Activated T-helper 2 cell treated with anti-CD3 and anti-CD28 coated beads, Interferon-gamma antibody, Interleukin-2, Interleukin-4, amounts not matched to agents 10 μg/mL and 5 μg/mL and 100 μg/mL, durations not matched to agents 14 hours and 24 hours and 36 hours (primary cell): Measurements from ENCODE around the gene ATP1A4. TPM values are rescaled to one million over a fixed set of nuclear protein-coding genes. Genes with fewer than 3 reads are reported as not detected.
A peak's percentile ranks its signal among the peaks of the same experiment; 100 is the strongest.

Source experiments
- DNase-seq: peaks from one replicate; pipeline ENCODE4 v3.0.0; 2021; ENCODE audit warnings: low spot score
- H3K27ac Mint-ChIP-seq: one replicate; pipeline ENCODE4 v1.8.0; 2021; ENCODE audit warnings: mixed read lengths
- H3K27me3 Mint-ChIP-seq: one replicate; pipeline ENCODE4 v1.8.0; 2021; ENCODE audit warnings: low read depth, mixed read lengths
- H3K36me3 Mint-ChIP-seq: one replicate; pipeline ENCODE4 v1.8.0; 2021; ENCODE audit warnings: low read depth, mixed read lengths
- H3K4me1 Mint-ChIP-seq: one replicate; pipeline ENCODE4 v1.8.0; 2021; ENCODE audit warnings: low read depth, mixed read lengths
- H3K4me3 Mint-ChIP-seq: one replicate; pipeline ENCODE4 v1.8.0; 2021; ENCODE audit warnings: low read depth, mild to moderate bottlenecking, moderate library complexity, mixed read lengths
- H3K9me3 Mint-ChIP-seq: one replicate; pipeline ENCODE4 v1.8.0; 2021; ENCODE audit warnings: mixed read lengths
- intact Hi-C: fragments of 100-400 bp; cut with micrococcal nuclease; formaldehyde crosslinking; loops from one replicate; pipeline ENCODE4 v1.15.1; 2023
- total RNA-seq: library from RNA; stranded (reverse); gene quantifications from 2 replicates; pipeline ENCODE4 v1.2.3, GENCODE V29; 2022

The ATP1A4 gene
- total RNA-seq, 1 donor from 2014 or later, result 0.55 TPM

DNA sequence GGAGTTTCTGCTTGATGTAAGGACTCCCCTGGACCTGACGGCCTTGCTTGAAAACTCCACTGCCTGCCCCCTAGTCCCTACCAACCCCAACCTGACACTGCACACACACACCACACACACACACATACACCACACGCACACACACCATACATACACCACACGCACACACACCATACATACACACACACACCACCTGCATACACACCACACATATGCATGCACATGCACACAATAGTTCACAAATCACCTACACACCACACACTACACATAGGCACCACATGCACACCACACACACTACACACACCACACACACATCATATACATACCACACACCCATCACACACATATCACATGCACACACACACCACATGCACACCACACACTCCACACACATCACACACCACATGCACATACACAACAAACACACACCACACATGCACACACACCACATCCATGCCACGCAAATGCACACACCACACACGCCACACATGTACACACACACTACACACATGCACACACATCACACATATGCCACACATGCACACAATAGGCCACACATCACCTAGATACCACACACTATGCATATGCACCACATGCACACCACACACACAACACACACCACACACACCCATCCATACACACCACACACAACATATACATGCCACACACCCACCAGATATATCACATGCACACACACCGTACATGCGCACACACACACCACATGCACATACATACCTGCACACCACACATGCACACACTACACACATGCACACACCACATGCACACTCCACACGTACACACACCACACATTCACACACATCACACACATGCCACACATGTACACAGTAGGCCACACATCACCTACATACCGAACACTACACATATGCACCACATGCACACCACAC, 42.7 kb downstream of the ATP1A4 start:
- H3K9me3 Mint-ChIP-seq, result no peaks in the 10 kb centered on the region
- H3K4me3 Mint-ChIP-seq, result no peak overlapping the region
- no peaks in the 10 kb centered on the region for H3K27me3 Mint-ChIP-seq
- no peaks in the 10 kb centered on the region for H3K36me3 Mint-ChIP-seq
- H3K4me1 Mint-ChIP-seq, result no peaks in the 10 kb centered on the region
- intact Hi-C loops, result loop anchor here (1.0 to 2.0 kb wide), 3 partner anchors 58 to 182 kb away; no protein-coding TSS in a partner anchor
- DNase-seq, result no peak
- no peak overlapping the region for H3K27ac Mint-ChIP-seq

DNA sequence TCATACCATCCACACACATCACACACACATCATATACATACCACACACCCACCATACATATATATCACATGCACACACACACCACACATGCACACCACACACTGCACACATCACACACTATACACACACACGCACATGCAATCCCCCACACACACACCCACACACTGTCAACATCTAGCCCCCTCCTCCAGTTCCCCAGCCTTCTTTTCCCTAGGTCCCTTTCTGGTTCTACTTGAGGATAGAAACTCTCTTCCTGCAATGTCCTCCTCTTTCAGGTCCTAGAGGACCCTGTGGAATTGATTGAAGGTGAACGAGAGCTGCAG, 43.3 kb downstream of the ATP1A4 start:
- Mint-ChIP-seq H3K4me3 (no peak overlapping the region), H3K9me3 (no peaks in the 10 kb centered on the region), H3K36me3 (no peaks in the 10 kb centered on the region), H3K4me1 (no peaks in the 10 kb centered on the region), H3K27me3 (no peaks in the 10 kb centered on the region), H3K27ac (no peak overlapping the region)
- no peak for DNase-seq
- intact Hi-C loops, result no loop called here

DNA sequence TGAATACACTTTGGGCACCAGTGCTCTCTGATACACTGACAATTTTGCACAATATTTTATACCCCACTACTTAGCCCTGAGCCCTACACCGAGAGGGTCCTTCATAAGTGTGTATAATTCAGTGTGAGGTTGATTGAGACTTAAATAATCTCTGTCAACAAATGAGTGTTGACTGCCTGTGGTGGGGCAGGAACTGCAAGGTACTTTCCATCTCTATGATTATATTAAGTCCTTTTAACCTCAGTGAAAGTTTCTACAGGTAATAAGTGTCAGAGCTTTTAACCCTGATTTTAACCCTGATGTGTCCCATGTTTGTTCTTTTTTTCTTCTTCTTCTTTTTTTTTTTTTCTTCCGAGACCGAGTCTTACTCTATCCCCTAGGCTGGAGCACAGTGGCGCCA, 44.7 kb downstream of the ATP1A4 start:
- no peak overlapping the region for H3K27ac Mint-ChIP-seq
- no peak overlapping the region for H3K4me3 Mint-ChIP-seq
- H3K4me1 Mint-ChIP-seq, result no peaks in the 10 kb centered on the region
- intact Hi-C loops, result no loop called here
- no peaks in the 10 kb centered on the region for H3K9me3 Mint-ChIP-seq
- no peaks in the 10 kb centered on the region for H3K27me3 Mint-ChIP-seq
- no peak for DNase-seq
- H3K36me3 Mint-ChIP-seq, result no peaks in the 10 kb centered on the region

DNA sequence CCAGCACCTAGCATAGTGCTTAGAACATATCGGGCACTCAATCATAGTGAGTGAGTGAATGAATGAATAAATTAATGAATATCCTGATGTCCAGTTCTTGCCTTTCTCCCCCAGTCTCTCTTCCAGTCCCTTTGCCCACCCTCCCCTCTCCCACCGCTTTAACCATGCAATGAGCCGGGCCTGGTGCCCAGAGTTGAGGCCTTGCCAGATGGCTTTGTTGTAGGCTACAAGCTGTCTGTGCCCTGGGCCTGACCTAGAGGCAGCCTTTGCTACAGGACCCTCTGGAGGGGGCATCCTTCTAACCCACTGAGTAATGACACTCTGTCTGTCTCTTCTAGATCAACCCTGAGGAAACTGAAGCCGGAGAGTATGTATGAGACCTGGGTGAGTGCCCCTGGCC, 45.8 kb downstream of the ATP1A4 start:
- Mint-ChIP-seq H3K4me3 (no peak overlapping the region), H3K36me3 (no peaks in the 10 kb centered on the region), H3K27ac (no peak overlapping the region), H3K4me1 (no peaks in the 10 kb centered on the region), H3K9me3 (no peaks in the 10 kb centered on the region), H3K27me3 (no peaks in the 10 kb centered on the region)
- no peak for DNase-seq
- intact Hi-C loops, result no loop called here

DNA sequence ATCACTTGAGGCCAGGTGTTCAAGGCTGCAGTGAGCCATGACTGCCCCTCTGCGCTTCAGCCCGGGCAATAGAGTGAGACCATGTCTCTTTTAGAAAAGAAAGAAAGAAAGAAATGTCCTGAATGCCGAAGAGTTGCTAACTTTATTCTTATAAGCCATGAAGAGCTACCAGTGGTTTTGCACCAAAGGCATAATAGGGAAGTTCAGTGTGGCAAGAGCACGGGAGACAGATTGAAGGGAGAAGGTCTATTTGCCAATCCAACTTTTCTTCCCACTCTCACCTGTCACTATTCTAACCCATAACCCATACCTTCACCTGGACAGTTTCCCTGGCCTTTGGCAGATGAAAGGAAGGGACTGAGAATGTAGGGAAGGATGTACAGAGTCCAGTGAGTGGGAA, 49.4 kb downstream of the ATP1A4 start:
- Mint-ChIP-seq H3K27ac (no peak overlapping the region), H3K4me3 (no peak overlapping the region), H3K27me3 (no peaks in the 10 kb centered on the region), H3K4me1 (peaks cover 11% of the 10 kb centered on the region), H3K9me3 (no peaks in the 10 kb centered on the region), H3K36me3 (no peaks in the 10 kb centered on the region)
- no peak for DNase-seq
- intact Hi-C loops, result no loop called here

DNA sequence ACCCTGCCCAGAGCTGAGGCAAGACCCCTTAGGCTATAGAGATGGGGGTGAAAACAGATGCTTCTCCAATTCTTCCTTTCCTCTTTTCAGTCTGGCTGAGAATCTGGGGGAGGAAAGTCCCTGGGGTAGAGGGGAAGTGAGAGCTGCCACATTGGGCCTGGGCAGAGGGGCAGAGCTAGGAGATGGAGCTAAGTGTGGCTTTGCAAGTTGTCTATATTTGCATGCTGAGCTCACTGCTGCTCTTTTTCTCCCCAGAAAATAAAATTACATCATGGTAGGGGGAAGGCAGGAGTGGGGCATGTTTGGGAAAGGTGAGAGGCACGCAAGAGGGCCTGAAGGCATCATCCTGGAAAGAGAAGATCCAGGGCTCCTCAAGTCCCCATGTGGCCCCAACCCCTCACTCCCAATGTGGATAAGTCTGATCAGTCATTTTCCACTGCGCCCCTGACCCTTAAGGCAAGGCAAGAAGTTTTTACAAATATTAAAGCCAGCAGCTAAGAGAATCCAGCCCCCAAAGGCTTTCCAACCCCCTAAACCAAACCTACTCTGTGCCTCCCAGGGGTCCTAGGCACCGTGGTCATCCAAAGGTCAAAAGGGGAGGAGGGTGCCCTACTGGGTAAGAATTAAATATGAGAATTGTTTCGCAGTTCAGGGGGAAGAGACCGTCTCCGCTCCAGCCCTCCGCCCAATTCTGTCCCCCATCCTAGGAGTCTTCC, 53.3 kb downstream of the ATP1A4 start:
- no peaks in the 10 kb centered on the region for H3K9me3 Mint-ChIP-seq
- no peak for DNase-seq
- intact Hi-C loops, result loop anchor here (2.0 kb wide), 1 partner anchor 56 kb away; no protein-coding TSS in a partner anchor
- no peaks in the 10 kb centered on the region for H3K27me3 Mint-ChIP-seq
- peak overlapping the region; percentile 86 for H3K27ac Mint-ChIP-seq
- peaks cover 18% of the 10 kb centered on the region for H3K36me3 Mint-ChIP-seq
- peak overlapping the region; percentile 88 for H3K4me3 Mint-ChIP-seq
- H3K4me1 Mint-ChIP-seq, result peaks cover 32% of the 10 kb centered on the region

DNA sequence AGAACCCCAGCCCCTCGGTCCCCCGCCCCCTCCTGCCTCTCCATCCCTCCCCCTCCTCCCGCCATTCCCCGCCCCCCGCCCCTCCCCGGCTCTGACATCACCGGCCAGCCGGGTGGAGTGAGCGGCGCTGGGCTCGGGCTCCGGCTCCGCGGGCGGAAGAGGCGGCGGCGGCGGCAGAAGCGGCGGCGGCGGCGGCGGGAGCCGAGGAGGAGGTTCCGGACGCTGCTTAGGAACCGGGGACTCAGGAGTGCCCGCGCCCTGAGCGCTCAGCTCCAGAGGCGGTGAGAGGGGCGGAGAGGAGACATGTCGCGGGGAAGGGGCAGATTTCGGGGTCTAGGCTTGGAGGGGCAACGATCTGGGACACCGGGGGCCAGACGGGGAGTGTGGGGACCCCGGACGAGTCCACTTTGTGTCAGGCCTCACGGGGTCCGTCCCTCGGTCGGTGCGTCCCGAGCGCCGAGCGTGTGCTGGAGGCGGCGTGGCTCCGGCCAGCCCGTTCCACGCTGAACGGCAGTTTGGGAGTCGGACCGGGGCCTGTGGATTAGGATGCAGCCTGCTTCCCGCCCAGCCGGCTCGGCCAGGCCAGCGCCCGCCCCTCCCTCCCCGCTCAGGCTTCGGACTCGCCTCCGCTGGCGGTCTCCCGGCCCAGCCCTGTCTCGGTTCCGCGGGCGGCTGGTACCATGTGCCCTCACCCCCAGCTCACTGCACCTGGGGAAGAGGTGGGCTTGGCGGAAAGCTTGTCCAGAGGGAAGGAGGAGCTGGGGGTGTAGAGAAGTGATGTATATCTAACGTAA, 54.0 kb downstream of the ATP1A4 start, which contains the start of gene PEA15:
PEA15 (plus strand) TSS at position 143 of the 794 bp plus-strand sequence. CDS start 6,161 bp downstream, outside the sequence.
- peak within 1 kb of the TSS; percentile 86 for H3K27ac Mint-ChIP-seq

DNA sequence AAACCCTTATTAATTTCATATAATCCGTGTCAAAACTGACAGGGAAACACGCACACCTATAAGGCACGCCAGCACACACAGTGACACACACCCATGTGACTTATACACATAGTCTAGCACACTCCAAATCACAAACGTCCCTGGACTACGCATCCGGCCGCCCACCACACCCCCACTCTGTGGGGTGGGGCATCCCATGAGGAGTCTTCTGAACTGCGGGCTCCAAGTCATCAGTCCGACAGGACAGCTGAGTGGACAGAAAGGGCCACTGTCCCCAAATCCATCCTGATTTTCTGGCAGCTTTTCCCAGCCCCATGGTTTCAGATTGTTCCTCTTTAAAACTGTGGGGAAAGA, 54.6 kb downstream of the ATP1A4 start:
- Mint-ChIP-seq H3K36me3 (peaks cover 29% of the 10 kb centered on the region), H3K27ac (peak overlapping the region; percentile 51), H3K27me3 (no peaks in the 10 kb centered on the region), H3K4me3 (peak overlapping the region; percentile 88), H3K4me1 (peaks cover 40% of the 10 kb centered on the region), H3K9me3 (no peaks in the 10 kb centered on the region)
- peak; percentile 21 for DNase-seq
- intact Hi-C loops, result loop anchor here (2.0 kb wide), 1 partner anchor 105 kb away; no protein-coding TSS in a partner anchor

More for the DNA sequence above, 54.0 kb downstream of the ATP1A4 start, which contains the start of gene PEA15:
- peaks cover 38% of the 10 kb centered on the region for H3K4me1 Mint-ChIP-seq
- peak within 1 kb of the TSS; percentile 88 for H3K4me3 Mint-ChIP-seq
- intact Hi-C loops, result loop anchor here (2.0 kb wide), 2 partner anchors 55 to 105 kb away; no protein-coding TSS in a partner anchor
- H3K27me3 Mint-ChIP-seq, result no peaks in the 10 kb centered on the region
- H3K36me3 Mint-ChIP-seq, result peaks cover 26% of the 10 kb centered on the region
- DNase-seq, result peak; percentile 58
- H3K9me3 Mint-ChIP-seq, result no peaks in the 10 kb centered on the region

DNA sequence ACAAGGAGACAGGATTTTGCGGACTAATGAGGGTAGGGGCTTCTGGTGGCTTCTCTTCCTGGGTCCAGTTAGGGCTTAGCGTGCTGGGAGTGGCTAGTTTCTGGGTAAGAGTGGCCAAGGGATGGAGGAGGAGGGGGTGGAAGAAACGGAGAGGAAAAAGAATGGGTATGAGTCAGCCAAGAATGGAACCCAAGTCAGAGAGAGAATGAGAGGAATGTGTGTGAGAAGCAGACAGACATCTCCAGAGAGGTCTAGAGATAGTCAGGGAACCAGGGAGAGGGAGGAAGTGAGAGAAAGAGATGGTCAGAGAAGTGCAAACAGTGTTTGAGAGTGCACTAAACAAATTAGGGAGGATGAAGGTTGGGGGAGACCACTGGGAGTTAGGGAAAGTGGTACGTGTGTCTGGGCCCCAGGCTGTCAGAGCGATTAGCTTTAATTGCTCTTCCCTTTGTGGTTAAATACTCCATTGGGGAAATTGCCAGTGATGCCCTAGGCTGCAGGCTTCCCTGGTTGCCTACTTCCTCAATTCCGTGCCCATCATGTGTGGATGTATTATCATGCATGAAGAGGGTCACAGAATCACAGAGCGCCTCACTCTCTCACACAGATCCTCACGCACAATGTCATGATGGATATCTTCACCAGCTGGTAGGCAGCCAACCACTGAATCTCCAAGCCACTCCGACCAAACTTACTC, 55.2 kb downstream of the ATP1A4 start:
- H3K27me3 Mint-ChIP-seq, result no peaks in the 10 kb centered on the region
- H3K4me1 Mint-ChIP-seq, result peaks cover 40% of the 10 kb centered on the region
- intact Hi-C loops, result loop anchor here (2.0 kb wide), 1 partner anchor 106 kb away; no protein-coding TSS in a partner anchor
- DNase-seq, result no peak
- peaks cover 35% of the 10 kb centered on the region for H3K36me3 Mint-ChIP-seq
- no peaks in the 10 kb centered on the region for H3K9me3 Mint-ChIP-seq
- H3K27ac Mint-ChIP-seq, result peak overlapping the region; percentile 52
- peak overlapping the region; percentile 88 for H3K4me3 Mint-ChIP-seq

DNA sequence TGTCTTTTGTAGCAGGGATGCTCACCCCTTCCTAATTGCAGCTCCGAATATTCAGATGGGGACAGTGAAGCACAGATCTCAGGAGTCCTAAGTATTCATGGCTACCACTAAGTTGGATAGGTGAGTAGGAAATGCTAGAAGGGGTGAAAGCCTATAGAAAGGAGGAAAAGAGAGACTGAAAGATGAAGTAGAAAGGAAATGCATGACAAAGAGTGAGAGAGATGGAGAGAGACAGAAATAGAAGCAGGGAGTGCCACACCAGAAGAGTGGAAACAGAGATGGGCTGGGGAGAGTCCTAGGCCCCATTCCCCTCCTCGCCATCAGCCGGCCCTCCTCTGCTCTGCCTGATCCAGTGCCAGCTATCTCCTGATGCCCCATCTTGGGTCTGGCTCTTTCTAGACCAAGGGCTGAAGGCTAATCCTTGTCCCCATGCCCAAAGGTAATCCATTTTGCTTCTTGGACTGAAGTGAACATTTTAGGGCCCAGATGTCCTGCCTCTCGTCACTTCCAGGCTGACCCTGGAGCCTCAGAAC, 55.8 kb downstream of the ATP1A4 start:
- intact Hi-C loops, result loop anchor here (2.0 kb wide), 1 partner anchor 106 kb away; no protein-coding TSS in a partner anchor
- Mint-ChIP-seq H3K4me3 (peak overlapping the region; percentile 88), H3K9me3 (no peaks in the 10 kb centered on the region), H3K4me1 (peaks cover 40% of the 10 kb centered on the region), H3K27ac (peak overlapping the region; percentile 43), H3K36me3 (peaks cover 40% of the 10 kb centered on the region), H3K27me3 (no peaks in the 10 kb centered on the region)
- no peak for DNase-seq

DNA sequence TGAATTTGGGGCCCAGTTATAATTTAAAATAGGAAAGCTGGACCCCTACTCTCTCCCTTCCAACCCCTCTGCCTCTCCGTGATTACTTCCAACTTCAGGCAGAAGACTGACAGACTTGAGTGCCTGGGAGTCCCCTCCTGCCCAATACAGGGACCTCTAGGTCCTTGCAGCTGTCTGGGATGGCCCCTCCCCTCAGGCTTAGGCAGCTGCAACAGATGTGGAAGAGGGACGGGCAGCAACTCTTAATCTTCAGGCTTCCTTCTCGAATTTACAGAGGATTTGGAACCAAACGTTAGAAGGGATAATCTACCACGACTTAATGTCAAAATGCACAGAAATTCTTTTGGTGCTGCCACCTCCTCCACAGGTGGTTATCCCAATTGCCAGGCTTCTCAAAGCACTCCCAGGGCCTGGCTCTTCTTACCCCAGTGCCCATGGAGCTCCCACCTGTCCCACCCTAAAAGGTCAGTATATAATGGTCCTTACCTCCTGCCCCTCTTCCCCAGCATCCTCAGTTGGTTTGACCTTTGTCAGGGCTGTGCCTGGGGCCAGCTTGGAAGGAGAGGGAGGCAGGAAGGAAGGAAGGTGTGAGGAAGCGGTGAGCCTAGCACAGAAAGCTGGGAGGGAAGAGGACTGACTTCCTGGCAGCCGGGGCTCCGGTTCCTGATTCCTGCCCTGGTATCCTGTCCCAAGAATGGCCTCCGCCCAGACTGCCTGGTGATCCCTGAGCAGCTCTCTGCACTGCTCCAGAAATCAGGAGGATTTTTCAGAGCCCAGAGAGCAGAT, 56.6 kb downstream of the ATP1A4 start:
- no peaks in the 10 kb centered on the region for H3K27me3 Mint-ChIP-seq
- H3K36me3 Mint-ChIP-seq, result peaks cover 48% of the 10 kb centered on the region
- intact Hi-C loops, result loop anchor here (2.0 kb wide), 1 partner anchor 107 kb away; no protein-coding TSS in a partner anchor
- H3K4me3 Mint-ChIP-seq, result no peak overlapping the region
- no peak for DNase-seq
- H3K9me3 Mint-ChIP-seq, result no peaks in the 10 kb centered on the region
- H3K27ac Mint-ChIP-seq, result peak overlapping the region; percentile 24
- H3K4me1 Mint-ChIP-seq, result peaks cover 40% of the 10 kb centered on the region
